ENCODE results near the gene NUDT14.

DNA sequence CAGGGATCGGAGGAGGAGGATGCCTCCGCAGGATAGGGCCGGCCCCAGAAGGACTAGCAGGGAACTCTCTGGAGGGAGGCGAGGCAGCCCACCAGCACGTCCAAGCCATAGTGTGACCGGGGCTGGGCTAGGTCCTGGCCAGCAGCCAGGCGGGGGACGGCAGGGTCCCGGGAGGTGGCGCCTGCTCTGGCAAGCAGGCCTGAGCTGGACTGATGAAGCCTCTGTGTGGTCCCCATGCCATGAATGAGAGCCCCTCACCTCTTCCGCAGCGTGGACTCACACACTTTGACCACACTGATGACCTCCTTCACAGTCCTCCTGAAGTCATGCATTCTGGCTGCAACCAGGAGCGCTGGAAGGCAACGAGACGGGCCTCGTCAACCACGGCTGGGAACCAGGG, 47.5 kb upstream of the NUDT14 start:
- TF ChIP-seq, protein P1, sequence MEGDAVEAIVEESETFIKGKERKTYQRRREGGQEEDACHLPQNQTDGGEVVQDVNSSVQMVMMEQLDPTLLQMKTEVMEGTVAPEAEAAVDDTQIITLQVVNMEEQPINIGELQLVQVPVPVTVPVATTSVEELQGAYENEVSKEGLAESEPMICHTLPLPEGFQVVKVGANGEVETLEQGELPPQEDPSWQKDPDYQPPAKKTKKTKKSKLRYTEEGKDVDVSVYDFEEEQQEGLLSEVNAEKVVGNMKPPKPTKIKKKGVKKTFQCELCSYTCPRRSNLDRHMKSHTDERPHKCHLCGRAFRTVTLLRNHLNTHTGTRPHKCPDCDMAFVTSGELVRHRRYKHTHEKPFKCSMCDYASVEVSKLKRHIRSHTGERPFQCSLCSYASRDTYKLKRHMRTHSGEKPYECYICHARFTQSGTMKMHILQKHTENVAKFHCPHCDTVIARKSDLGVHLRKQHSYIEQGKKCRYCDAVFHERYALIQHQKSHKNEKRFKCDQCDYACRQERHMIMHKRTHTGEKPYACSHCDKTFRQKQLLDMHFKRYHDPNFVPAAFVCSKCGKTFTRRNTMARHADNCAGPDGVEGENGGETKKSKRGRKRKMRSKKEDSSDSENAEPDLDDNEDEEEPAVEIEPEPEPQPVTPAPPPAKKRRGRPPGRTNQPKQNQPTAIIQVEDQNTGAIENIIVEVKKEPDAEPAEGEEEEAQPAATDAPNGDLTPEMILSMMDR (IDR thresholded peaks at IDR 0.05): no peak
- TF ChIP-seq POLR2A (IDR thresholded peaks at IDR 0.05) (no peak), POLR2AphosphoS5 (IDR thresholded peaks at IDR 0.05) (no peak)

Data from prostate gland (tissue), 2 donors.